ENCODE results near the gene IKZF2. TPM values are rescaled to one million over a fixed set of nuclear protein-coding genes. Genes with fewer than 3 reads are reported as not detected.

The IKZF2 gene
- total RNA-seq, 1 experiment from 2014 or later: 1.6 TPM

DNA sequence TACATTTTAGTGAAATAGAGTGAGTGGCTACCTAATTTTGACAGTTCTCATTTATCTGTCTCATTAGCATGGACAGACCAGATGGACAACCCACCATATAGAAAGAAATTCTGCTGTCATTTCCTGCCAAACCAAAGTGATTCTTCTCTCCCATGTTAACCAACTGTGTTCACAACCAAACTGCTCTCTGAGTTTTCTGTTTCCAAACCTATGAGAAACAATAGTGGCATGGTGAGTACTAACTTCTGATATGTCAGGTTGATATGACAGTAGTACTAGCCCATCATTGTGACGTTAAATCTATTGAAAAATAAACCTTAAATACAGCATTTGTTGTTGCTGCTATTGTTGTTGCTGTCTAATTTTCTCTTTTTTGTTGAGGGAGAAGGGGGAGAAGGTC is 72.7 kb downstream of the IKZF2 start:
- ATAC-seq (no peak), DNase-seq (ENCODE audit: low read depth, low spot score) (no peak)
- Histone ChIP-seq H4K20me1 (ENCODE audit: insufficient read depth) (no peaks in the 10 kb centered on the region), H3K27ac (ENCODE audit: low read depth, low read length) (no peak overlapping the region), H3K27me3 (ENCODE audit: insufficient read depth, low read length) (no peaks in the 10 kb centered on the region), H3K9me3 (ENCODE audit: control insufficient read depth in 1 of 2, insufficient read depth in 1 of 2, low read depth in 1 of 2, low read length in 2 of 2) (no peaks in the 10 kb centered on the region), H2AFZ (ENCODE audit: low read depth, low read length, poor library complexity, severe bottlenecking) (no peak overlapping the region), H3K4me2 (ENCODE audit: low read length) (no peak overlapping the region), H3K4me3 (replicated peaks in 1 of 2; ENCODE audit: low read depth in 1 of 2, low read length in 2 of 2) (no peak overlapping the region), H3K9me2 (ENCODE audit: insufficient read depth) (no peaks in the 10 kb centered on the region), H3K9ac (ENCODE audit: low read length) (no peak overlapping the region), H3K4me1 (ENCODE audit: control insufficient read depth in 1 of 2, insufficient read depth in 2 of 2, low read length in 2 of 2) (no peaks in the 10 kb centered on the region), H3K79me2 (ENCODE audit: insufficient read depth, low read length) (no peaks in the 10 kb centered on the region), H3K36me3 (ENCODE audit: control insufficient read depth in 1 of 2, insufficient read depth in 2 of 2, low read length in 2 of 2) (no peaks in the 10 kb centered on the region)
- TF ChIP-seq JUND (IDR thresholded peaks at IDR 0.05): no peak
- no peak for TF ChIP-seq SRF (IDR thresholded peaks at IDR 0.05; ENCODE audit: low read depth)
- TF ChIP-seq EGR1 (IDR thresholded peaks at IDR 0.05; ENCODE audit: low read depth): no peak
- no peak for TF ChIP-seq YY1 (IDR thresholded peaks at IDR 0.05; ENCODE audit: extremely low read depth, insufficient replicate concordance, low read depth, low read length)
- TF ChIP-seq, protein P1, sequence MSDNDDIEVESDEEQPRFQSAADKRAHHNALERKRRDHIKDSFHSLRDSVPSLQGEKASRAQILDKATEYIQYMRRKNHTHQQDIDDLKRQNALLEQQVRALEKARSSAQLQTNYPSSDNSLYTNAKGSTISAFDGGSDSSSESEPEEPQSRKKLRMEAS (IDR thresholded peaks at IDR 0.05): no peak
- no peak for TF ChIP-seq TCF7L2 (IDR thresholded peaks at IDR 0.05; ENCODE audit: borderline replicate concordance, extremely low read depth, insufficient read depth, insufficient read length)
- TF ChIP-seq SIN3A (IDR thresholded peaks at IDR 0.05; ENCODE audit: low read depth): no peak
- no peak for TF ChIP-seq RAD21 (IDR thresholded peaks at IDR 0.05; ENCODE audit: low read depth)
- TF ChIP-seq, protein P2, sequence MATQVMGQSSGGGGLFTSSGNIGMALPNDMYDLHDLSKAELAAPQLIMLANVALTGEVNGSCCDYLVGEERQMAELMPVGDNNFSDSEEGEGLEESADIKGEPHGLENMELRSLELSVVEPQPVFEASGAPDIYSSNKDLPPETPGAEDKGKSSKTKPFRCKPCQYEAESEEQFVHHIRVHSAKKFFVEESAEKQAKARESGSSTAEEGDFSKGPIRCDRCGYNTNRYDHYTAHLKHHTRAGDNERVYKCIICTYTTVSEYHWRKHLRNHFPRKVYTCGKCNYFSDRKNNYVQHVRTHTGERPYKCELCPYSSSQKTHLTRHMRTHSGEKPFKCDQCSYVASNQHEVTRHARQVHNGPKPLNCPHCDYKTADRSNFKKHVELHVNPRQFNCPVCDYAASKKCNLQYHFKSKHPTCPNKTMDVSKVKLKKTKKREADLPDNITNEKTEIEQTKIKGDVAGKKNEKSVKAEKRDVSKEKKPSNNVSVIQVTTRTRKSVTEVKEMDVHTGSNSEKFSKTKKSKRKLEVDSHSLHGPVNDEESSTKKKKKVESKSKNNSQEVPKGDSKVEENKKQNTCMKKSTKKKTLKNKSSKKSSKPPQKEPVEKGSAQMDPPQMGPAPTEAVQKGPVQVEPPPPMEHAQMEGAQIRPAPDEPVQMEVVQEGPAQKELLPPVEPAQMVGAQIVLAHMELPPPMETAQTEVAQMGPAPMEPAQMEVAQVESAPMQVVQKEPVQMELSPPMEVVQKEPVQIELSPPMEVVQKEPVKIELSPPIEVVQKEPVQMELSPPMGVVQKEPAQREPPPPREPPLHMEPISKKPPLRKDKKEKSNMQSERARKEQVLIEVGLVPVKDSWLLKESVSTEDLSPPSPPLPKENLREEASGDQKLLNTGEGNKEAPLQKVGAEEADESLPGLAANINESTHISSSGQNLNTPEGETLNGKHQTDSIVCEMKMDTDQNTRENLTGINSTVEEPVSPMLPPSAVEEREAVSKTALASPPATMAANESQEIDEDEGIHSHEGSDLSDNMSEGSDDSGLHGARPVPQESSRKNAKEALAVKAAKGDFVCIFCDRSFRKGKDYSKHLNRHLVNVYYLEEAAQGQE (IDR thresholded peaks at IDR 0.05; ENCODE audit: low read depth): no peak
- TF ChIP-seq, protein P3, sequence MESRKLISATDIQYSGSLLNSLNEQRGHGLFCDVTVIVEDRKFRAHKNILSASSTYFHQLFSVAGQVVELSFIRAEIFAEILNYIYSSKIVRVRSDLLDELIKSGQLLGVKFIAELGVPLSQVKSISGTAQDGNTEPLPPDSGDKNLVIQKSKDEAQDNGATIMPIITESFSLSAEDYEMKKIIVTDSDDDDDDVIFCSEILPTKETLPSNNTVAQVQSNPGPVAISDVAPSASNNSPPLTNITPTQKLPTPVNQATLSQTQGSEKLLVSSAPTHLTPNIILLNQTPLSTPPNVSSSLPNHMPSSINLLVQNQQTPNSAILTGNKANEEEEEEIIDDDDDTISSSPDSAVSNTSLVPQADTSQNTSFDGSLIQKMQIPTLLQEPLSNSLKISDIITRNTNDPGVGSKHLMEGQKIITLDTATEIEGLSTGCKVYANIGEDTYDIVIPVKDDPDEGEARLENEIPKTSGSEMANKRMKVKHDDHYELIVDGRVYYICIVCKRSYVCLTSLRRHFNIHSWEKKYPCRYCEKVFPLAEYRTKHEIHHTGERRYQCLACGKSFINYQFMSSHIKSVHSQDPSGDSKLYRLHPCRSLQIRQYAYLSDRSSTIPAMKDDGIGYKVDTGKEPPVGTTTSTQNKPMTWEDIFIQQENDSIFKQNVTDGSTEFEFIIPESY (IDR thresholded peaks at IDR 0.05; ENCODE audit: extremely low read depth, insufficient replicate concordance, low read length): no peak
- TF ChIP-seq SP1 (IDR thresholded peaks at IDR 0.05; ENCODE audit: low read depth): no peak
- TF ChIP-seq, protein P4, sequence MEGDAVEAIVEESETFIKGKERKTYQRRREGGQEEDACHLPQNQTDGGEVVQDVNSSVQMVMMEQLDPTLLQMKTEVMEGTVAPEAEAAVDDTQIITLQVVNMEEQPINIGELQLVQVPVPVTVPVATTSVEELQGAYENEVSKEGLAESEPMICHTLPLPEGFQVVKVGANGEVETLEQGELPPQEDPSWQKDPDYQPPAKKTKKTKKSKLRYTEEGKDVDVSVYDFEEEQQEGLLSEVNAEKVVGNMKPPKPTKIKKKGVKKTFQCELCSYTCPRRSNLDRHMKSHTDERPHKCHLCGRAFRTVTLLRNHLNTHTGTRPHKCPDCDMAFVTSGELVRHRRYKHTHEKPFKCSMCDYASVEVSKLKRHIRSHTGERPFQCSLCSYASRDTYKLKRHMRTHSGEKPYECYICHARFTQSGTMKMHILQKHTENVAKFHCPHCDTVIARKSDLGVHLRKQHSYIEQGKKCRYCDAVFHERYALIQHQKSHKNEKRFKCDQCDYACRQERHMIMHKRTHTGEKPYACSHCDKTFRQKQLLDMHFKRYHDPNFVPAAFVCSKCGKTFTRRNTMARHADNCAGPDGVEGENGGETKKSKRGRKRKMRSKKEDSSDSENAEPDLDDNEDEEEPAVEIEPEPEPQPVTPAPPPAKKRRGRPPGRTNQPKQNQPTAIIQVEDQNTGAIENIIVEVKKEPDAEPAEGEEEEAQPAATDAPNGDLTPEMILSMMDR (IDR thresholded peaks at IDR 0.05 in 2 of 3, conservative IDR thresholded peaks at IDR 0.05 in 1 of 3; ENCODE audit: borderline replicate concordance in 1 of 3, insufficient read depth in 1 of 3, low read depth in 2 of 3, low read length in 2 of 3): no peak
- no peak for TF ChIP-seq POLR2AphosphoS5 (IDR thresholded peaks at IDR 0.05; ENCODE audit: low read depth, low read length)
- TF ChIP-seq, protein P5, sequence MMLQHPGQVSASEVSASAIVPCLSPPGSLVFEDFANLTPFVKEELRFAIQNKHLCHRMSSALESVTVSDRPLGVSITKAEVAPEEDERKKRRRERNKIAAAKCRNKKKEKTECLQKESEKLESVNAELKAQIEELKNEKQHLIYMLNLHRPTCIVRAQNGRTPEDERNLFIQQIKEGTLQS (IDR thresholded peaks at IDR 0.05): no peak
- ChIA-PET CTCF (no interaction called here), RAD21 (ENCODE audit: low non-redundant PET in 1 of 2, low total read pairs in 2 of 2, uncharacterized antibody in 2 of 2, unreplicated experiment in 2 of 2) (no interaction called here), POLR2A (no interaction called here)
- intact Hi-C loops (cut with micrococcal nuclease): no loop called here
- no TSS peak for BruUV-seq (replicated peaks)
